Progenitor cell of endocrine pancreas (in vitro differentiated cells): Measurements from ENCODE around the gene HYDIN. TPM values are rescaled to one million over a fixed set of nuclear protein-coding genes. Genes with fewer than 3 reads are reported as not detected.

ENCODE experiments used
- DNase-seq: peaks from one replicate; pipeline ENCODE4 v3.0.0; 2021; ENCODE audit warnings: low spot score; ENCODE audit not compliant: unreplicated experiment
- H3K27ac Mint-ChIP-seq: 2 replicates; pipeline ENCODE4 v1.8.0; 2021; ENCODE audit warnings: mild to moderate bottlenecking, moderate library complexity, mixed read lengths
- H3K27me3 Mint-ChIP-seq: 2 replicates; pipeline ENCODE4 v1.8.0; 2021; ENCODE audit warnings: mixed read lengths
- H3K36me3 Mint-ChIP-seq: 2 replicates; pipeline ENCODE4 v1.8.0; 2022; ENCODE audit warnings: mixed read lengths; ENCODE audit not compliant: insufficient read depth
- H3K4me1 Mint-ChIP-seq: 2 replicates; pipeline ENCODE4 v1.8.0; 2021; ENCODE audit warnings: low read depth, mixed read lengths
- H3K4me3 Mint-ChIP-seq: 2 replicates; pipeline ENCODE4 v1.8.0; 2021; ENCODE audit warnings: low read depth, mild to moderate bottlenecking, moderate library complexity, mixed read lengths
- H3K9me3 Mint-ChIP-seq: 2 replicates; pipeline ENCODE4 v1.8.0; 2021; ENCODE audit warnings: low read depth, mixed read lengths
- total RNA-seq: library from RNA; stranded (reverse); gene quantifications from 2 replicates; pipeline ENCODE4 v1.2.1, GENCODE V29; 2021
- TF ChIP-seq, protein P1 (sequence below): fragments of 200-600 bp; sonication (generic); IDR thresholded peaks from one replicate; pipeline ENCODE4 v1.5.0; 2021; ENCODE audit warnings: antibody characterized with exemption, mild to moderate bottlenecking; ENCODE audit not compliant: unreplicated experiment

Gene HYDIN
- total RNA-seq, 1 donor from 2014 or later = 21.7 TPM

DNA sequence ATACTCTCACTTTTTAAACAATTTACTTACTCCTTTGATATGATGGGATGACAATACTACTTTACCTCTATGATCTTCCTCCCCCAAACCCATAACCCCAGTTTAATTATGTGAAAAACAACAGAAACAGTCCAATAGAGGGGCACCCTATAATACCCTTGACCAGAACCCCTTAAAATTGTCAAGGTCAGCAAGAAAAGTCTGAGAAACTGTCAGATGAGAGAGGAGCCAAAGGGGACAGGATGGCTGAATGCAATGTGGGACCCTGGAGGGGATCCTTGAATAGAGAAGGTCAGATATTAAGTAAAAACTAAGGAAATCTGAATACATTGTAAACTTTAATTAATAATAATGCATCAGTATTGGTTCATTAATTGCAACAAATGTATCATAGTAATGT lies 15.8 kb upstream of the HYDIN start:
- no peak overlapping the region for H3K4me3 Mint-ChIP-seq
- no peaks in the 10 kb centered on the region for H3K27me3 Mint-ChIP-seq
- no peaks in the 10 kb centered on the region for H3K36me3 Mint-ChIP-seq
- TF ChIP-seq, protein P1, sequence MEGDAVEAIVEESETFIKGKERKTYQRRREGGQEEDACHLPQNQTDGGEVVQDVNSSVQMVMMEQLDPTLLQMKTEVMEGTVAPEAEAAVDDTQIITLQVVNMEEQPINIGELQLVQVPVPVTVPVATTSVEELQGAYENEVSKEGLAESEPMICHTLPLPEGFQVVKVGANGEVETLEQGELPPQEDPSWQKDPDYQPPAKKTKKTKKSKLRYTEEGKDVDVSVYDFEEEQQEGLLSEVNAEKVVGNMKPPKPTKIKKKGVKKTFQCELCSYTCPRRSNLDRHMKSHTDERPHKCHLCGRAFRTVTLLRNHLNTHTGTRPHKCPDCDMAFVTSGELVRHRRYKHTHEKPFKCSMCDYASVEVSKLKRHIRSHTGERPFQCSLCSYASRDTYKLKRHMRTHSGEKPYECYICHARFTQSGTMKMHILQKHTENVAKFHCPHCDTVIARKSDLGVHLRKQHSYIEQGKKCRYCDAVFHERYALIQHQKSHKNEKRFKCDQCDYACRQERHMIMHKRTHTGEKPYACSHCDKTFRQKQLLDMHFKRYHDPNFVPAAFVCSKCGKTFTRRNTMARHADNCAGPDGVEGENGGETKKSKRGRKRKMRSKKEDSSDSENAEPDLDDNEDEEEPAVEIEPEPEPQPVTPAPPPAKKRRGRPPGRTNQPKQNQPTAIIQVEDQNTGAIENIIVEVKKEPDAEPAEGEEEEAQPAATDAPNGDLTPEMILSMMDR = no peak
- no peak overlapping the region for H3K27ac Mint-ChIP-seq
- DNase-seq = no peak
- H3K4me1 Mint-ChIP-seq = peaks cover 4% of the 10 kb centered on the region
- H3K9me3 Mint-ChIP-seq = no peaks in the 10 kb centered on the region

DNA sequence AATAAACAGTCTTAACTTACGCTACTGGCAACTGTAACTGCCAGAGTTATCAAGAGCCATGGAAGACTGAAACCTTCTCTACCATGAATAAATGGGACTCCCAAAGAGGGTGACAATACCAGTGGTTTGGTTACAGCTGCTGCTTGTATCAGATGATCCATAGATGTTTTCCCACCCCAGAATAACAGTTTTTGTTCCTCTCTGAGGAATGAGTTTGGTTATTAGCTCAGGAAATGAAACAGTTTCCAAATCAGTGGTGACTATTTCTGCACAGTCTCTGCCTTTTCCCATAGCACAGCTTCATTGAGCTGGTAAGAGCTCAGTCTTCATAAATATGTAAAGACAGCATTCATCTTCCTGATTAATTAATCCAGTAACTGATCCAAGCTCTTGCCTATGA lies 14.0 kb upstream of the HYDIN start:
- Mint-ChIP-seq H3K36me3 (no peaks in the 10 kb centered on the region), H3K27ac (no peak overlapping the region), H3K4me1 (peaks cover 4% of the 10 kb centered on the region), H3K4me3 (no peak overlapping the region), H3K27me3 (no peaks in the 10 kb centered on the region), H3K9me3 (no peaks in the 10 kb centered on the region)
- no peak for DNase-seq
- TF ChIP-seq, protein P1 = no peak

DNA sequence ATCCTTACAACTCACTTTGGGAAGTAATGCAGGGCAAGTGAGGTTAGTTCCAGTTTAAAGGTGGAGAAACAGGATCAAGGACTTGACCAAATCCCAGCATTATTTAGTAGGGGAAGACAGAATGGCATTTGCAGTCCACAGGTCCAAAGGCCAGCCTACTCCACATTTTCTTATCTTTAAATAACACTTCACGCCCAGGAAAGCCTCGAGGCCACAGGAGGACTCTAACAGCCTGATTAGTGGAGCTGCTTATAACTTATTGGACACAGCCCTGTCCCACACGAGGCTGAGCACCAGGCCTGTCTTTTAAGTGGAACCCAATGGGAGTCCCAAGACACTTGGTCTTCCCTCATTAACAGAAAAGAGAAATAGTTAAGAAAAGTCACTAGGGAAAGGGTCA lies 12.1 kb upstream of the HYDIN start:
- TF ChIP-seq, protein P1 = no peak
- H3K27ac Mint-ChIP-seq = no peak overlapping the region
- no peak for DNase-seq
- peaks cover 4% of the 10 kb centered on the region for H3K4me1 Mint-ChIP-seq
- no peaks in the 10 kb centered on the region for H3K27me3 Mint-ChIP-seq
- H3K4me3 Mint-ChIP-seq = no peak overlapping the region
- H3K36me3 Mint-ChIP-seq = no peaks in the 10 kb centered on the region
- H3K9me3 Mint-ChIP-seq = no peaks in the 10 kb centered on the region

DNA sequence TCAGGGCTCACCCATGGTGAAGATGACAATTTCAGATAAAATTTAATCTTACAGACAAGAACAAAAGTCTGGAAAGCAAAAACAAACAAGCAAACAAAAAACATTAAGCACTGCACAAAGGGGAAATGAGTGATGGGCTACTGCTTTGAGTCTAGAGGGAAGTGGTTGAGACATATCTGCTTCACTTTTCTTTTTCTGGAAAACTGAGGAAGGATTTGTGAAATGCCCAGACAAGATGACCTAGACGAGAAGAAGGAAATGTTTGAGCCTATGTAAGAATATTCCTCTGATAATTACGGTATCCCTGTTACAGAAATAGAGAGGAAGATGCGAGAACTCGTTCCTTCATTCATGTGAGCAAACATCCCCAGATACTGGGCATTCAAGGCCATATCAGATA lies 11.5 kb upstream of the HYDIN start:
- H3K4me1 Mint-ChIP-seq = peaks cover 4% of the 10 kb centered on the region
- H3K27ac Mint-ChIP-seq = no peak overlapping the region
- H3K9me3 Mint-ChIP-seq = peaks cover 3% of the 10 kb centered on the region
- no peak for DNase-seq
- H3K27me3 Mint-ChIP-seq = no peaks in the 10 kb centered on the region
- H3K36me3 Mint-ChIP-seq = no peaks in the 10 kb centered on the region
- TF ChIP-seq, protein P1 = no peak
- no peak overlapping the region for H3K4me3 Mint-ChIP-seq

DNA sequence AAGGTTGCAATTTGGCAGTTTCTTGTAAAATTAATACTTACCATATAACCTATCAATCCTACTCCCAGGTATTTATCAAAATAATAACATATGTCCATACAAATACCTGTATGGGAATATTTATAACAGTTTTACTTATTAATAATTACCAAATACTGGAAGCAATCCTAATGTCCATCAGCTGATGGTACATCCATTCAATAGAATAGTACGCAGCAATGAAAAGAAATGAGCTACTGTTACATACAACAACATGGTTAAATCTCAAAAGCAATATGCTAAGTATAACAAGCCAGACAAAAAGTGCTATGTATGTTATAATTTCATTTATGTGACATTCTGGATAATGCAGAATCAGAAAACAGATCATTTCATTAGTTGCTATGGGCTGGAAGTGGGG lies 1.2 kb downstream of the HYDIN start:
- peaks cover 30% of the 10 kb centered on the region for H3K9me3 Mint-ChIP-seq
- H3K27ac Mint-ChIP-seq = no peak overlapping the region
- TF ChIP-seq, protein P1 = no peak
- DNase-seq = no peak
- no peaks in the 10 kb centered on the region for H3K27me3 Mint-ChIP-seq
- H3K36me3 Mint-ChIP-seq = peaks cover 19% of the 10 kb centered on the region
- peak overlapping the region; percentile 92 for H3K4me3 Mint-ChIP-seq
- peaks cover 8% of the 10 kb centered on the region for H3K4me1 Mint-ChIP-seq
